GM10266 (cell line): ENCODE data around the gene NTRK3.

Experiments used
- DNase-seq: peaks from one replicate; pipeline ENCODE4 v3.0.0; 2012; ENCODE audit errors: extremely low spot score
- CTCF ChIP-seq: IDR thresholded peaks from 2 replicates; pipeline ENCODE4 v1.5.1; 2012; ENCODE audit warnings: mild to moderate bottlenecking, low read depth; ENCODE audit not compliant: control insufficient read depth, insufficient read depth; ENCODE audit errors: missing control alignments

The NTRK3 gene

GRCh38 chr15:87919064-87919463, 337.5 kb downstream of the NTRK3 start:
- no peak for DNase-seq
- no peak for TF ChIP-seq CTCF

- DNase-seq = no peak
- TF ChIP-seq CTCF = no peak
Observed at GRCh38 chr15:87917480-87917879, 339.1 kb downstream of the NTRK3 start.

GRCh38 chr15:87916208-87916607, 340.3 kb downstream of the NTRK3 start:
- DNase-seq = no peak
- no peak for TF ChIP-seq CTCF

- TF ChIP-seq CTCF = no peak
- DNase-seq = no peak
Observed at GRCh38 chr15:87910301-87910700, 346.2 kb downstream of the NTRK3 start.

- TF ChIP-seq CTCF = no peak
Observed at GRCh38 chr15:87907676-87908446, 348.7 kb downstream of the NTRK3 start.

GRCh38 chr15:87906444-87906843, 350.1 kb downstream of the NTRK3 start:
- DNase-seq = no peak
- no peak for TF ChIP-seq CTCF

More at GRCh38 chr15:87907676-87908446, 348.7 kb downstream of the NTRK3 start:
- DNase-seq = no peak

GRCh38 chr15:87902772-87903426, 353.6 kb downstream of the NTRK3 start:
- no peak for TF ChIP-seq CTCF
- DNase-seq = no peak
